ENCODE data around the gene GSPT1.

GSPT1 gene

DNA sequence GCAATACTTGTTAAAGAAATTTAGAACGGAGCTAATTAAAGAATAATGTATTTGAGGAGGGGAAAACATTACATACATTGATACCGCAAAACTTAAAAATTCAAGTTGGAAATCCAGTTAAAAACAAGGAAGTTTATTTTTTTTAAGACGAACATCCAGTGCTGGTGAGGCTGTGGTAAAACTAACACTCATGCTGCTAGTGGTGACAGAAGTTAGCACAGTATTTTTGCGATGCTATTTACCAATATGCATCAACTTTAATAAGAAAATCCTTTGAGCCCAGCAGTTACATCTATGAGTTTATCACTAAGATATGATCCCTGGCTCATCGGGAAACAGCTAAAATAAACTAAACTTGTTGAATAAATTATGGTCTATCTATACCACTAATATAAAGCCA lies 31.7 kb downstream of the GSPT1 start:
- H3K4me3 Mint-ChIP-seq: no peak overlapping the region
- no peaks in the 10 kb centered on the region for H3K4me1 Mint-ChIP-seq
- TF ChIP-seq, protein P1, sequence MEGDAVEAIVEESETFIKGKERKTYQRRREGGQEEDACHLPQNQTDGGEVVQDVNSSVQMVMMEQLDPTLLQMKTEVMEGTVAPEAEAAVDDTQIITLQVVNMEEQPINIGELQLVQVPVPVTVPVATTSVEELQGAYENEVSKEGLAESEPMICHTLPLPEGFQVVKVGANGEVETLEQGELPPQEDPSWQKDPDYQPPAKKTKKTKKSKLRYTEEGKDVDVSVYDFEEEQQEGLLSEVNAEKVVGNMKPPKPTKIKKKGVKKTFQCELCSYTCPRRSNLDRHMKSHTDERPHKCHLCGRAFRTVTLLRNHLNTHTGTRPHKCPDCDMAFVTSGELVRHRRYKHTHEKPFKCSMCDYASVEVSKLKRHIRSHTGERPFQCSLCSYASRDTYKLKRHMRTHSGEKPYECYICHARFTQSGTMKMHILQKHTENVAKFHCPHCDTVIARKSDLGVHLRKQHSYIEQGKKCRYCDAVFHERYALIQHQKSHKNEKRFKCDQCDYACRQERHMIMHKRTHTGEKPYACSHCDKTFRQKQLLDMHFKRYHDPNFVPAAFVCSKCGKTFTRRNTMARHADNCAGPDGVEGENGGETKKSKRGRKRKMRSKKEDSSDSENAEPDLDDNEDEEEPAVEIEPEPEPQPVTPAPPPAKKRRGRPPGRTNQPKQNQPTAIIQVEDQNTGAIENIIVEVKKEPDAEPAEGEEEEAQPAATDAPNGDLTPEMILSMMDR (IDR thresholded peaks at IDR 0.05; ENCODE audit: unreplicated experiment in 3 of 3): no peak
- H3K27me3 Mint-ChIP-seq (ENCODE audit: low read depth): no peaks in the 10 kb centered on the region
- no peak overlapping the region for H3K27ac Mint-ChIP-seq
- H3K9me3 Mint-ChIP-seq: no peaks in the 10 kb centered on the region
- H3K36me3 Mint-ChIP-seq (ENCODE audit: low read depth): peaks cover 64% of the 10 kb centered on the region

DNA sequence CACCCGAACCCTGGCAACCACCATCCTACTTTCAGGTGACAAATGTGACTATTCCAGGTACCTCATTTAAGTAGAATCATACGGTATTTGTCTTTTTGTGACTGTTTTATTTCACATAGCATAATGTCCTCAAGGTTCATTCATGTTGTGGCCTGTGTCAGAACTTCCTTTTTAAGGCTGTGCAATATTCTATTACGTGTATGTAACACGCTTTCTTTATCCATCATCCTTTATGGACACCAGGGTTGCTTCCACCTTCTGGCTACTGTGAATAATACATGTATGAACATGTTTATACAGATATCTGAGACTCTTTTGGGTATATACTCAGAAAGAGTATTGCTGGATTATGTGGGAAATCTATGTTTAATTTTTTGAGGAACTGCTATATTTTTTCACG lies 35.7 kb downstream of the GSPT1 start:
- Mint-ChIP-seq H3K27me3 (ENCODE audit: low read depth) (no peaks in the 10 kb centered on the region), H3K9me3 (no peaks in the 10 kb centered on the region)

DNA sequence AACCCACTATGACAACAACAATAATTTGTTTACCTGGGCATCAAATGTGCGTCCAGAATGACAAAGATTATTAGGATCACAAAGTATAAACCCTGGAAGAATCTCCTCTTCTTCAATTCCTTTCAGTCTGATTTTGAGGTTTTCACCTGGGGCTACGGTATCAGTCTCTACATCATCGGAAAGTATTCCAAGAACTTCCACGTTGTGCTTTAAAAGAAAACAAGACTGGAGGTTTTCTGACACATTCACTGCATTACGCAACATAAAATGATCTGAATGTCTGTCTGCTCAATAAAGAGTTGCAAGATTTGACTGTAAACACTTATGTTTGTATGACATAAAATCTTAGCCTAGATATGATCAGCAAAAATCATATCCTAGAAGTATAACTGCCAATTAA lies 38.4 kb downstream of the GSPT1 start:
- Mint-ChIP-seq H3K27me3 (ENCODE audit: low read depth) (no peaks in the 10 kb centered on the region), H3K4me1 (no peaks in the 10 kb centered on the region), H3K4me3 (no peak overlapping the region), H3K27ac (no peak overlapping the region), H3K36me3 (ENCODE audit: low read depth) (peaks cover 58% of the 10 kb centered on the region), H3K9me3 (no peaks in the 10 kb centered on the region)
- TF ChIP-seq, protein P1 (IDR thresholded peaks at IDR 0.05; ENCODE audit: unreplicated experiment in 3 of 3): no peak

More for the DNA sequence above, 35.7 kb downstream of the GSPT1 start:
- Mint-ChIP-seq H3K36me3 (ENCODE audit: low read depth) (peaks cover 52% of the 10 kb centered on the region), H3K4me1 (no peaks in the 10 kb centered on the region), H3K4me3 (no peak overlapping the region), H3K27ac (no peak overlapping the region)
- TF ChIP-seq, protein P1 (IDR thresholded peaks at IDR 0.05; ENCODE audit: unreplicated experiment in 3 of 3): no peak

DNA sequence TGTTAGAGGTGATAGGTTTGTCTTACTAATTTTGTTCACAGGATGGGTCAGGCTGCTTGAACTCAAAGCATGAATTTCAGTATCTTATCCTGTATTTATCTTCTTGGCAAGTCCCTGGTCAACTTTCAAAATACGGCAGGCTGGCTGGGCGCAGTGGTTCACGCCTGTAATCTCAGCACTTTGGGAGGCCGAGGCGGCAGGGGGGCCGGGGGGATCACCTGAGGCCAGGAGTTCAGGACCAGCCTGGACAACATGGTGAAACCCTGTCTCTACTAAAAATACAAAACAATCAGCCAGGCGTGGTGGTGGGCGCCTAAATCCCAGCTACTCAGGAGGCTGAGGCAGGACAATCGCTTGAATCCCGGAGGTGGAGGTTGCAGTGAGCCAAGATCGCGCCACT lies 39.5 kb downstream of the GSPT1 start:
- Mint-ChIP-seq H3K27me3 (ENCODE audit: low read depth) (no peaks in the 10 kb centered on the region), H3K4me3 (no peak overlapping the region), H3K36me3 (ENCODE audit: low read depth) (peaks cover 56% of the 10 kb centered on the region), H3K27ac (no peak overlapping the region), H3K4me1 (no peaks in the 10 kb centered on the region), H3K9me3 (no peaks in the 10 kb centered on the region)
- TF ChIP-seq, protein P1 (IDR thresholded peaks at IDR 0.05; ENCODE audit: unreplicated experiment in 3 of 3): no peak

DNA sequence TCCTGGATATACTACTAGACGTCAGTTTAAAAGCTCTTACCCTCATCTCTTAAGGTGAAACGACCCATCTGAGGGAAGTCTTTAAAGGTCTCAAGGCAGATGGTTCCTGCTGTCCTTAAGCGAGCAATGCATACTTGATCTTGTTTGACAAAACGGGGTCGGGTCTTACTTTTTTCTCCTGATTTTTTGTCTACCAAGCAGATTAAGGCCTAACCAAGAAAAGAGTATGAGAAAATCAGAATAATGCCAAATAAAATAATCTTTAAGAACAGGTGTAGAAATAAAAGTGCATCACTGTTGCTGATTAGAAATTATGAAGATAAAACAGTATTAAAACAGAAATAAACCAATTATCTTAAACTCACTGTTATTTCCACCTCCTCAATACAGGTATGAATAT lies 40.0 kb downstream of the GSPT1 start:
- H3K4me1 Mint-ChIP-seq: no peaks in the 10 kb centered on the region
- H3K27me3 Mint-ChIP-seq (ENCODE audit: low read depth): no peaks in the 10 kb centered on the region
- TF ChIP-seq, protein P1 (IDR thresholded peaks at IDR 0.05; ENCODE audit: unreplicated experiment in 3 of 3): no peak
- no peak overlapping the region for H3K27ac Mint-ChIP-seq
- H3K4me3 Mint-ChIP-seq: no peak overlapping the region
- H3K36me3 Mint-ChIP-seq (ENCODE audit: low read depth): peaks cover 51% of the 10 kb centered on the region
- no peaks in the 10 kb centered on the region for H3K9me3 Mint-ChIP-seq

DNA sequence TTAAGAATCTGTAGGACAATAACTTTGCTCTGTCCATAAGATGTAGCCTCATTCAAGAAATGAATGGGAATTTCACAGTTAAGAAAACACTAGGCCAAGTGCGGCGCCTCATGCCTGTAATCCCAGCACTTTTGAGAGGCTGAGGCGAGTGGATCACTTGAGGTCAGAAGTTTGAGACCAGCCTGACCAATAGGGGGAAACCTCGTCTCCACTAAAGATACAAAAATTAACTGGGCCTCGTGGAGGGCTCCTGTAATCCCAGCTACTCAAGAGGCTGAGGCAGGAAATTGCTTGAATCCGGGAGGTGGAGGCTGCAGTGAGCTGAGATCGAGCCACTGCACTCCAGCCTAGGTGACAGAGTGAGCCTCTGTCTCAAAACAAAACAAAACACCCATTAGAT lies 44.6 kb downstream of the GSPT1 start:
- H3K27me3 Mint-ChIP-seq (ENCODE audit: low read depth): no peaks in the 10 kb centered on the region
- TF ChIP-seq, protein P1 (IDR thresholded peaks at IDR 0.05; ENCODE audit: unreplicated experiment in 3 of 3): no peak
- H3K27ac Mint-ChIP-seq: no peak overlapping the region
- no peaks in the 10 kb centered on the region for H3K9me3 Mint-ChIP-seq
- H3K4me1 Mint-ChIP-seq: no peaks in the 10 kb centered on the region
- H3K36me3 Mint-ChIP-seq (ENCODE audit: low read depth): peaks cover 42% of the 10 kb centered on the region
- H3K4me3 Mint-ChIP-seq: no peak overlapping the region

All from nephron (organoid).